ENCODE data around the gene CRIP2. TPM values are rescaled to one million over a fixed set of nuclear protein-coding genes. Genes with fewer than 3 reads are reported as not detected.

Gene CRIP2
- total and polyA plus RNA-seq, 9 of the 15 experiments (the other 6 are each of a cell fraction or from before 2014, with no cell fraction given): 0.18 to 2.0 (median 0.69) TPM; not detected in 1

GRCh38 chr14:105495101-105495989 lies 20.7 kb downstream of the CRIP2 start:
- BruUV-seq (replicated peaks): no TSS peak
- no peak overlapping the region for H3K9ac ChIP-seq (ENCODE audit: insufficient read depth in 1 of 2, low read depth in 2 of 2, low read length in 2 of 2)
- H2AFZ ChIP-seq (ENCODE audit: low read depth, low read length): no peak overlapping the region
- CTCF ChIA-PET (ENCODE audit: low intra/inter-chr PET ratio): no interaction called here
- H3K4me1 ChIP-seq (replicated peaks in 1 of 2; ENCODE audit: control insufficient read depth in 2 of 2, insufficient read depth in 2 of 2, low read length in 2 of 2): peaks cover 0 to 79% of the 10 kb centered on the region in 2 experiments; a peak in 3 of 5 replicates
- H3K79me2 ChIP-seq (ENCODE audit: control insufficient read depth, insufficient read depth, low read length): peaks cover 5% of the 10 kb centered on the region; the same call in 2 of the 3 replicates
- H3K27ac ChIP-seq (ENCODE audit: extremely low read depth, low read depth, low read length): no peak overlapping the region
- H4K20me1 ChIP-seq (replicated peaks; ENCODE audit: control insufficient read depth, insufficient read depth, low read length): peaks cover 6% of the 10 kb centered on the region
- POLR2A ChIA-PET: no interaction called here
- peaks cover 2% of the 10 kb centered on the region; the same call in 1 of the 3 replicates for H3K36me3 ChIP-seq (ENCODE audit: control insufficient read depth, insufficient read depth, low read length)
- in situ Hi-C loops (cut with MboI) (no loop called here), intact Hi-C loops (cut with micrococcal nuclease) (no loop called here)
- H3K4me2 ChIP-seq (ENCODE audit: insufficient read depth, low read length): no peak overlapping the region
- H3K9me3 ChIP-seq (replicated peaks; ENCODE audit: control insufficient read depth, insufficient read depth, low read depth, low read length): no peaks in the 10 kb centered on the region
- ATAC-seq: no peak
- no peak for FAIRE-seq
- DNase-seq (ENCODE audit: extremely low read depth in 1 of 4, low spot score in 3 of 4): no peak
- no peak for TF ChIP-seq ZBTB17 (CRISPR knock-in tag; IDR thresholded peaks at IDR 0.05)
- peak; percentile 52; the same call in 1 of the 2 replicates for TF ChIP-seq POLR2G (IDR thresholded peaks at IDR 0.05; ENCODE audit: low read depth, low read length)
- TF ChIP-seq NFIC (IDR thresholded peaks at IDR 0.05): peak; percentile 55
- WGBS (ENCODE audit: insufficient coverage, low coverage, missing lambda C conversion rate): 72% methylated on average over 14 of the region's 18 CpGs
- H3K27me3 ChIP-seq (ENCODE audit: control insufficient read depth in 2 of 2, insufficient read depth in 2 of 2, low read length in 2 of 2): no peaks in the 10 kb centered on the region
- H3K4me3 ChIP-seq: no peak overlapping the region
- no peaks in the 10 kb centered on the region for H3K9me1 ChIP-seq (ENCODE audit: control insufficient read depth, insufficient read depth, low read length)
